HepG2 (cell line): Measurements from ENCODE around the gene DNAJB11. TPM values are rescaled to one million over a fixed set of nuclear protein-coding genes. Genes with fewer than 3 reads are reported as not detected.

Experiments used
- FOSL1 ChIP-seq: sonication (generic); formaldehyde crosslinking; IDR thresholded peaks from 2 replicates; pipeline ENCODE4 v1.9.0; 2021; ENCODE audit warnings: missing genetic modification reagents, borderline replicate concordance
- FOXA3 ChIP-seq: IDR thresholded peaks from 2 replicates; pipeline ENCODE4 v1.6.1; 2016; ENCODE audit warnings: missing genetic modification reagents, missing compliant biosample characterization
- HNRNPL ChIP-seq: fragments of 200-400 bp; formaldehyde crosslinking; IDR thresholded peaks from 2 replicates; pipeline ENCODE4 v1.6.1; 2017; ENCODE audit warnings: mild to moderate bottlenecking, low read depth, low read length
- KLF6 ChIP-seq: IDR thresholded peaks from 2 replicates; pipeline ENCODE4 v1.8.0; 2016; ENCODE audit warnings: missing biosample characterization, missing genetic modification reagents
- MIER2 ChIP-seq: IDR thresholded peaks from 2 replicates; pipeline ENCODE4 v1.6.1; 2016; ENCODE audit warnings: missing biosample characterization, missing genetic modification reagents
- NFKB2 ChIP-seq: sonication (generic); formaldehyde crosslinking; IDR thresholded peaks from 2 replicates; pipeline ENCODE4 v1.4.0; 2020; ENCODE audit warnings: missing genetic modification reagents, borderline replicate concordance
- NFYC ChIP-seq: IDR thresholded peaks from 2 replicates; pipeline ENCODE4 v1.6.1; 2016; ENCODE audit warnings: missing genetic modification reagents, missing compliant biosample characterization
- SMC3 ChIP-seq: IDR thresholded peaks from 2 replicates; pipeline ENCODE4 v1.6.1; 2011; ENCODE audit warnings: low read length, improper control_type of control experiment
- SP1 ChIP-seq, 2 experiments: fragments of 450-650 bp in 1 of 2; sonication (generic) in 1 of 2; formaldehyde crosslinking in 1 of 2; IDR thresholded peaks; 2 replicates each; pipeline versions ENCODE4 v1.4.0 to v1.6.1; 2016 to 2020; ENCODE audit warnings: missing genetic modification reagents in 1 of 2
- SRF ChIP-seq: IDR thresholded peaks from 2 replicates; pipeline ENCODE4 v1.6.1; 2011; ENCODE audit warnings: mild to moderate bottlenecking, low read depth, low read length, moderate library complexity
- ZNF235 ChIP-seq: sonication (generic); formaldehyde crosslinking; IDR thresholded peaks from 2 replicates; pipeline ENCODE4 v1.8.1; 2023; ENCODE audit warnings: mild to moderate bottlenecking, missing genetic modification reagents, borderline replicate concordance
- ZNF331 ChIP-seq: sonication (generic); formaldehyde crosslinking; IDR thresholded peaks from 2 replicates; pipeline ENCODE4 v1.4.0; 2020; ENCODE audit warnings: missing genetic modification reagents
- ZNF354B ChIP-seq: sonication (generic); formaldehyde crosslinking; IDR thresholded peaks from 2 replicates; pipeline ENCODE4 v1.8.0; 2022; ENCODE audit warnings: mild to moderate bottlenecking, missing genetic modification reagents
- ZNF432 ChIP-seq: sonication (generic); formaldehyde crosslinking; IDR thresholded peaks from 2 replicates; pipeline ENCODE4 v1.5.0; 2020; ENCODE audit warnings: missing genetic modification reagents, mild to moderate bottlenecking, borderline replicate concordance
- ZNF468 ChIP-seq: sonication (generic); formaldehyde crosslinking; IDR thresholded peaks from 2 replicates; pipeline ENCODE4 v1.8.0; 2022; ENCODE audit warnings: mild to moderate bottlenecking, moderate library complexity, missing genetic modification reagents
- ZNF569 ChIP-seq: sonication (generic); formaldehyde crosslinking; IDR thresholded peaks from 2 replicates; pipeline ENCODE4 v1.5.0; 2020; ENCODE audit warnings: mild to moderate bottlenecking, missing genetic modification reagents, moderate library complexity, borderline replicate concordance
- ZNF75D ChIP-seq: sonication (generic); formaldehyde crosslinking; IDR thresholded peaks from 2 replicates; pipeline ENCODE4 v1.8.1; 2023; ENCODE audit warnings: missing genetic modification reagents, mild to moderate bottlenecking, borderline replicate concordance
- polyA plus RNA-seq, 8 experiments: library from polyadenylated mRNA; depleted of rRNA in 3 of 8; stranded (reverse) in 7 of 8; unstranded in 1 of 8; fragments of >200 nt; fragmentation: Illumina TruSeq in 4 of 8; extraction: Trizol in 4 of 8; gene quantifications; 2 replicates each; pipeline versions ENCODE4 v1.2.1 to v1.2.3, GENCODE V29; 2011 to 2016; ENCODE audit warnings: low read depth in 4 of 8, missing spikeins in 1 of 8, mixed read lengths in 1 of 8; ENCODE audit not compliant: insufficient read depth in 1 of 8
- total RNA-seq, 5 experiments: library from RNA; depleted of rRNA; stranded (reverse); fragments of >200 nt; fragmentation: Illumina TruSeq; extraction: Trizol; gene quantifications; 2 replicates each; pipeline ENCODE4 v1.2.3, GENCODE V29; 2016; ENCODE audit warnings: low read depth in 1 of 5
- TF ChIP-seq, protein P1 (sequence below): sonication (generic); formaldehyde crosslinking; IDR thresholded peaks from 2 replicates; pipeline ENCODE4 v1.9.0; 2022; ENCODE audit warnings: missing genetic modification reagents, mild to moderate bottlenecking, borderline replicate concordance
- TF ChIP-seq, protein P2 (sequence below): sonication (generic); formaldehyde crosslinking; IDR thresholded peaks from 2 replicates; pipeline ENCODE4 v1.4.0; 2020; ENCODE audit warnings: missing genetic modification reagents; ENCODE audit errors: not compliant biosample characterization
- TF ChIP-seq, protein P3 (sequence below): sonication (generic); formaldehyde crosslinking; IDR thresholded peaks from 2 replicates; pipeline ENCODE4 v1.8.0; 2022; ENCODE audit warnings: mild to moderate bottlenecking, missing genetic modification reagents, moderate library complexity
- TF ChIP-seq, protein P4 (sequence below): sonication (generic); formaldehyde crosslinking; IDR thresholded peaks from 2 replicates; pipeline ENCODE4 v1.9.0; 2021; ENCODE audit warnings: missing genetic modification reagents, borderline replicate concordance
- TF ChIP-seq, protein P5 (sequence below): sonication (generic); formaldehyde crosslinking; IDR thresholded peaks from 2 replicates; pipeline ENCODE4 v1.8.1; 2023; ENCODE audit warnings: mild to moderate bottlenecking, inconsistent platforms, moderate library complexity, missing genetic modification reagents, borderline replicate concordance
- TF ChIP-seq, protein P6 (sequence below): sonication (generic); formaldehyde crosslinking; IDR thresholded peaks from 2 replicates; pipeline ENCODE4 v1.5.1; 2020; ENCODE audit warnings: missing genetic modification reagents, mild to moderate bottlenecking, borderline replicate concordance

DNAJB11 gene
- total and polyA plus RNA-seq, 2 of the 13 experiments (the other 11 are each of a cell fraction or from before 2014, with no cell fraction given), result 41.0 to 132 TPM

DNA sequence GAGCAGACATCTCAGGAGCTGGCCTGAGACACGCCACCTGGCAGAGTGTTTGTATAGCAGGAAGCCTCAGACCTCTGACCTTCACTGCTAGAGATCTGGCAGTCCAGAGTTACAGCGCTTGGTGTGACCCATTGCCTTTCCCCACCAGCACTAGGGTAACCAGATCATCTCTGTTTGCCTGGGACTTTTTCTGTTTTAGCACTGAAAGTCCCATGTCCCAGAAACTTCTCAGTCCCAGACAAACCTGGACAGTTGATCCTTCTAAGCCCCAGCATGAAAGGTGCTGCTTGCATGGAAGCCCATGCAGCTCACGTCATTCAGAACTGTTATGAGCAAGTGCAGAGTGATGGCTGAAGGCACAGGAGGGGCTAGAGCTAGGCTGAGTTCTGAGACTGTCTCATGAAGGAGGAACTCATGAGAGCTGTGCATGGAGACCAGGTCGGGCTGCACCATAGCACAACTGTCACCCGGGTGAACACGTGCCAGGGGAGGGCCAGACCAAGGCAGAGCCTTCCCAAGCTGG, 24.1 kb downstream of the DNAJB11 start (continued):
- TF ChIP-seq, protein P1, sequence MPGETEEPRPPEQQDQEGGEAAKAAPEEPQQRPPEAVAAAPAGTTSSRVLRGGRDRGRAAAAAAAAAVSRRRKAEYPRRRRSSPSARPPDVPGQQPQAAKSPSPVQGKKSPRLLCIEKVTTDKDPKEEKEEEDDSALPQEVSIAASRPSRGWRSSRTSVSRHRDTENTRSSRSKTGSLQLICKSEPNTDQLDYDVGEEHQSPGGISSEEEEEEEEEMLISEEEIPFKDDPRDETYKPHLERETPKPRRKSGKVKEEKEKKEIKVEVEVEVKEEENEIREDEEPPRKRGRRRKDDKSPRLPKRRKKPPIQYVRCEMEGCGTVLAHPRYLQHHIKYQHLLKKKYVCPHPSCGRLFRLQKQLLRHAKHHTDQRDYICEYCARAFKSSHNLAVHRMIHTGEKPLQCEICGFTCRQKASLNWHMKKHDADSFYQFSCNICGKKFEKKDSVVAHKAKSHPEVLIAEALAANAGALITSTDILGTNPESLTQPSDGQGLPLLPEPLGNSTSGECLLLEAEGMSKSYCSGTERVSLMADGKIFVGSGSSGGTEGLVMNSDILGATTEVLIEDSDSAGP (CRISPR knock-in tag), result peak; percentile 43; the same call in 1 of the 2 replicates
- no peak for TF ChIP-seq MIER2 (CRISPR knock-in tag)
- no peak for TF ChIP-seq ZNF354B (CRISPR knock-in tag)
- TF ChIP-seq, protein P2, sequence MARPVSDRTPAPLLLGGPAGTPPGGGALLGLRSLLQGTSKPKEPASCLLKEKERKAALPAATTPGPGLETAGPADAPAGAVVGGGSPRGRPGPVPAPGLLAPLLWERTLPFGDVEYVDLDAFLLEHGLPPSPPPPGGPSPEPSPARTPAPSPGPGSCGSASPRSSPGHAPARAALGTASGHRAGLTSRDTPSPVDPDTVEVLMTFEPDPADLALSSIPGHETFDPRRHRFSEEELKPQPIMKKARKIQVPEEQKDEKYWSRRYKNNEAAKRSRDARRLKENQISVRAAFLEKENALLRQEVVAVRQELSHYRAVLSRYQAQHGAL (CRISPR knock-in tag), result no peak
- TF ChIP-seq ZNF432, result no peak
- TF ChIP-seq SP1 (IDR thresholded peaks at IDR 0.05), result no peak
- TF ChIP-seq SP1 (CRISPR knock-in tag; IDR thresholded peaks at IDR 0.05), result no peak
- TF ChIP-seq NFKB2, result no peak; the same call in 1 of the 2 replicates
- TF ChIP-seq HNRNPL, result 0 out of 2 replicates have a peak, but pooled peaks have one; percentile 19
- TF ChIP-seq, protein P3, sequence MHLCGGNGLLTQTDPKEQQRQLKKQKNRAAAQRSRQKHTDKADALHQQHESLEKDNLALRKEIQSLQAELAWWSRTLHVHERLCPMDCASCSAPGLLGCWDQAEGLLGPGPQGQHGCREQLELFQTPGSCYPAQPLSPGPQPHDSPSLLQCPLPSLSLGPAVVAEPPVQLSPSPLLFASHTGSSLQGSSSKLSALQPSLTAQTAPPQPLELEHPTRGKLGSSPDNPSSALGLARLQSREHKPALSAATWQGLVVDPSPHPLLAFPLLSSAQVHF (CRISPR knock-in tag), result no peak
- TF ChIP-seq KLF6 (CRISPR knock-in tag), result no peak
- TF ChIP-seq, protein P4, sequence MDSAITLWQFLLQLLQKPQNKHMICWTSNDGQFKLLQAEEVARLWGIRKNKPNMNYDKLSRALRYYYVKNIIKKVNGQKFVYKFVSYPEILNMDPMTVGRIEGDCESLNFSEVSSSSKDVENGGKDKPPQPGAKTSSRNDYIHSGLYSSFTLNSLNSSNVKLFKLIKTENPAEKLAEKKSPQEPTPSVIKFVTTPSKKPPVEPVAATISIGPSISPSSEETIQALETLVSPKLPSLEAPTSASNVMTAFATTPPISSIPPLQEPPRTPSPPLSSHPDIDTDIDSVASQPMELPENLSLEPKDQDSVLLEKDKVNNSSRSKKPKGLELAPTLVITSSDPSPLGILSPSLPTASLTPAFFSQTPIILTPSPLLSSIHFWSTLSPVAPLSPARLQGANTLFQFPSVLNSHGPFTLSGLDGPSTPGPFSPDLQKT (CRISPR knock-in tag), result no peak
- TF ChIP-seq ZNF235 (CRISPR knock-in tag), result no peak
- no peak for TF ChIP-seq SRF
- TF ChIP-seq ZNF331 (CRISPR knock-in tag), result no peak
- TF ChIP-seq ZNF569 (CRISPR knock-in tag), result no peak
- no peak for TF ChIP-seq ZNF75D (CRISPR knock-in tag)
- TF ChIP-seq ZNF468 (CRISPR knock-in tag), result no peak
- peak; percentile 14; the same call in 1 of the 2 replicates for TF ChIP-seq FOXA3 (CRISPR knock-in tag)
- no peak for TF ChIP-seq NFYC
- TF ChIP-seq, protein P5, sequence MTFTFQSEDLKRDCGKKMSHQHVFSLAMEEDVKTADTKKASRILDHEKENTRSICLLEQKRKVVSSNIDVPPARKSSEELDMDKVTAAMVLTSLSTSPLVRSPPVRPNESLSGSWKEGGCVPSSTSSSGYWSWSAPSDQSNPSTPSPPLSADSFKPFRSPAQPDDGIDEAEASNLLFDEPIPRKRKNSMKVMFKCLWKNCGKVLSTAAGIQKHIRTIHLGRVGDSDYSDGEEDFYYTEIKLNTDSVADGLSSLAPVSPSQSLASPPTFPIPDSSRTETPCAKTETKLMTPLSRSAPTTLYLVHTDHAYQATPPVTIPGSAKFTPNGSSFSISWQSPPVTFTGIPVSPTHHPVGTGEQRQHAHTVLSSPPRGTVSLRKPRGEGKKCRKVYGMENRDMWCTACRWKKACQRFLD (CRISPR knock-in tag), result no peak
- TF ChIP-seq, protein P6, sequence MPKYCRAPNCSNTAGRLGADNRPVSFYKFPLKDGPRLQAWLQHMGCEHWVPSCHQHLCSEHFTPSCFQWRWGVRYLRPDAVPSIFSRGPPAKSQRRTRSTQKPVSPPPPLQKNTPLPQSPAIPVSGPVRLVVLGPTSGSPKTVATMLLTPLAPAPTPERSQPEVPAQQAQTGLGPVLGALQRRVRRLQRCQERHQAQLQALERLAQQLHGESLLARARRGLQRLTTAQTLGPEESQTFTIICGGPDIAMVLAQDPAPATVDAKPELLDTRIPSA (CRISPR knock-in tag), result no peak
- no peak for TF ChIP-seq FOSL1 (CRISPR knock-in tag)
- TF ChIP-seq SMC3, result no peak
